Medulla oblongata (tissue), 1 donor: Measurements from ENCODE around the gene PIK3C3.
"Not testable (repeated sequence)": the region's sequence is repeated elsewhere in the genome, so short reads cannot be mapped to it uniquely, and the experiment has no call there.

Experiments
- DNase-seq: peaks from one replicate; pipeline ENCODE4 v3.0.0-alpha.2; 2015; ENCODE audit errors: extremely low spot score

PIK3C3 gene

DNA sequence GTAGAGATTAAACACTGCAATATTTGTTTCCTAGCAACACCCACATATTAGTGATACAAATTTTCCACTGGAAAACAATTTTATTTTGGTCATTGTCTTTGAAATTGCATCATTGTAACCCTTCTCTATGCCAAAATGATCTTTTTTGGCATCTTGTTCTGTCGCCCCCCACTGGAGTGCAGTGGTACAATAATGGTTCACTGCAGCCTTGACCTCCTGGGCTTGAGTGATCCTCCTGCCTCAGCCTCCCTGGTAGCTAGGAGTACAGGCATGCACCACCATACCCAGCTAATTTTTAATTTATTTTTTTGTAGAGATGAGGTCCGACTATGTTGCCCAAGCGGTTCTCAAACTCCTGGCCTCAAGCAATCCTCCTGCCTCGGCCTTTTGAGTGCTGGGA lies 117.4 kb downstream of the PIK3C3 start:
- no peak for DNase-seq

DNA sequence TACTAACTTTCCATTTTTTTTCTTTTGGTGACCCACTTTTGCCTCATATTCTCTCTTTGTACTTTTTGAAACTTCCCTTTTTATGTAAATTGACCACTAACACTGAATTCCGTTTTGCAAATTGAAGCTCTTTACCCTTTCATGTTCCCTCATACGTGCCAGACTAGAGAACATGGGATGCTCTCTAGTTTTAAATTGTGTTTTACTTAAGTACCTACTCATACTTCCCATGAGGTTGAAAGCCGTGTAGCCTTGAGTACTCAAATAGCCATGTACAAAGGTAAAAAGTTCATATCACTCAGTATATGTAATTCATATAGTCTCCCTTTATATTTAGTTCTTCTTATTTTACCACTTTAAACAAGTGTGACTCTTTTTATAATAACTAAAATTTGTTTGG lies 119.7 kb downstream of the PIK3C3 start:
- no peak for DNase-seq

DNA sequence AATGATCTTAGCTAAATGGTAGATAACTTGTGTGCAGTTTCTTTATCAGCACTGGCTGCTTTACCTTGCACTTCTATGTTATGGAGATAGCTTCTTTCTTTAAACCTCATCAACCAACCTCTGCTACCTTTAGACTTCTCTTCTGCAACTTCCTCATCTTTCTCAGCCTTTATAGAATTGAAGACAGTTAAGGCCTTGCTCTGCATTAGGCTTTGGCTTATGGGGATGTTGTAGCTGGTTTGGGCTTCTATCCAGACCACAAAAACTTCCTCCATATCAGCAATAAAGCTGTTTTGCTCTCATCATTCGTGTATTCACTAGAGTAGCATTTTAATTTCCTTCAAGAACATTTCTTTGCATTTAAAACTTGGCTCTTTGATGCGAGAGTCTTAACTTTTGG lies 123.7 kb downstream of the PIK3C3 start:
- DNase-seq, result no peak

DNA sequence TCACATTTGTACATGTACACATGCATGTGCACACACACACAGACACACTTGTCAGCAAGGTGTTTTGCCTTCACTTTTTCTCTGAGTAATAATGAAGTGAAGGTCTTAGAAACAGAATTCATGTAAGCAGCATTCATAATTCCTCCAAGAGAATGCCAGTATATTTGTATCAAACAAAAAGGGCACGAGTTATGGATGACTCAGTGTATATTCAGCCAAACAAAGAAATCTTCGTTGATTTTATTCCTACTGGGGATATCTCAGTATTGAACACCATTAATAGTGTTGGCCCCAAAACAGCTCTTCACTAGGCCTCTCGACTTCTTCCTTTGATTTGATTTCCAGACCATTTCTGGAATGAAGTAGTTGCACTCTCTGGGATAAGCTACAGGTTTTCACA lies 125.3 kb downstream of the PIK3C3 start:
- no peak for DNase-seq

DNA sequence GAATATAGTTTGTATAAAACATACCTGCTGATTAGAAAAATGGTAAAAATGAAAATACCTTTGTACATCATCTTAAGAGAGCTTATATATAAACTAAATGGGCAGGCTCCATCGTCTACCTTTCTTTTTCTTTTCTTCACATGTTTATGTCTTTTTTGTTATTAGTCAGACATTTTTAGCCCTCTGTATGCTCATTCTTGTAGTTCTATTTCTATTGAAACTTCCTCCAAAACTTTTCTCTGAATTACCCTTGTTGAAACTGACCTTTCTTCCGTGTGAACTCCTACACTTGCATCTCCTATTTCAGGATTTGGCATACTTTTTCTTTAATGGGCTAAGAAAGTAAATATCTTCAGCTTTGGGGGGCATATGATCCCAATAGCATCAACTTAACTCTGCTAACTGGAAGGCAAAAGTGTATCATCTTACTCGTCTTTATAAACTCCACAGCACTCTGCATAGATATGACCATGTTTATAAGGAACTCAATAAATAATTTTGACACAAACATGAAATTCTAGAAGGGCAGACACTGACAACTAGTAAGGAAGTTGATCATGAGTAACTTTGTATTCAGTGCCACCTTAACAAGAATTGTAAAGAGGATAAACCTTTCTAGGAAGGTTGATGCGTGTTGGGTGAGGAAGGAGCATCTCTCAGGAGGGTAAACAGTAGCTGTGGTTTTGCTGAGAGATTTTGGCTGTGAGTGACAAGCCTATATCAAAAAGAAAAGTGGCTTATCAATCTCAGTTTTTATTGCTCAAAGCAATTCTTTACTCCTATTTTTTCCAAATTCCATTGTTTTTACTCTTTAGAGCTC lies 127.6 kb downstream of the PIK3C3 start:
- DNase-seq, result no peak

DNA sequence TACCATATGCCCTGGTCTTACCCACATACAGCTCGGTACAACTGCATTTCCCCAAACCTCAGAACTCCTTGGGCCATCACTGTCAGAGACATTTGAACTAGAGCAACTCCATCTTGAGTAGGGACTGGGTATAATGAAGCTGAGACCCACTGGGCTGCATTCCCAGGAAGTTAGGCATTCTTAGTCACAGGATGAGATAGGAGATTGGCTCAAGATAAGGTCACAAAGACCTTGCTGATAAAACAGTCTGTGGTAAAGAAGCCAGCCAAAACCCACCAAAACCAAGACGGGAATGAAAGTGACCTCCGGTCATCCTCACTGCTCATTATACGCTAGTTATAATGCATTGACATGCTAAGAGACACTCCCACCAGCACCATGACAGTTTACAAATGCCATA lies 131.3 kb downstream of the PIK3C3 start:
- no peak for DNase-seq

DNA sequence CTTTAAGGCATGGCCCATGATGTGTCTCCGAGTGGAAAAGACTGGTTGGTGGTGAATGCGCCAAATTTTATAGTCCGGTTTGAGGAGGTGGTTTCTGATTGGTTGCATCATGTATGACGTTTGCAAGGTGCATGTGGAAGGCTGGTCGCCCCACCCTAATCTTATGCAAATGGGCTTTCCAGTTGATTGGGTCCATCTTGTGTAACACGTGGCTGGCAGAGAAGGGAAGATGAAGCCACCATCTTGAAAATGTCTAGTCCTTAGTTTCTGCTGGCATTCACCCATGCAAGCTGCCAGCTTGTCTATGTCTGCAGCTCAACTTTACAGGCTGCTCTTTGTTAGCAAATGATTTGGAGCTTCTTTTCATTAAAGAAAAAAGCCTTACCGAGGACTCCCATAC lies 132.2 kb downstream of the PIK3C3 start:
- DNase-seq, result no peak

DNA sequence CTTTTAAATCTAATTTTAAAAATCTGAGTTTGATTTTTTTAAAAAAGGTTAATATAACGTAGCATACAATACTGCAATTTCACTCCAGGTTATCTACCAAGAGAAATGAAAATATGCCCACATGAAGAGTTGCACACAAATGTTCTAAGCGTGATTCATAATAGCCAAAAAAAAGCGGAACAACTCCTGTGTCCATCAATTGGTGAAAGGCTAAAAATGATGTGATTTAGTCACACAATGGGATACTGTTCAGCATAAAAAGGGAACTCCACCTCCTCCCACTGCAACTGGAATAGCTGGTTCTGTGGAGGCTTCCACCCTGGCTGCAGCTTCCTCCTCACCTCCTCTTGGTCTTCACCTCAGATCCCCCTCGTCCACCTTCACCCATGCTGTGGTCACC lies 132.8 kb downstream of the PIK3C3 start:
- DNase-seq, result peak; percentile 8

DNA sequence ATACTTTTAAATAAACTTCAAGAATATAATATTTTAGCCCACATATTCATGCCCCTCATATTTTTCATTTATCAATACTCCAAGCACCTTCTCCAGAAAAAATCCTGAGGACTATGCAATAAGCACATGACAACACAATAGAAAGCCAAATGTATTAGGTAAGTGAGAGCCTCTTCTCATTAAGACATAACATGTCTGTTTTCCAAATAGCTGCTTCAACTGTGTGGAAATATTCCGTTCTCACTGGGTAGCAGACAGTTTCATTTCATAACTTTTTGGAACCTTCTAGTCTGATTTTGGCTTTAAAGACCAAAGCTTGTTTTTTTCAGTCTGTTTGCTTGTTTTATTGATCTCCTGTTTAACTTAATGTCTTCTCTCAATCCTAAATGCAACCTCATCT lies 137.8 kb downstream of the PIK3C3 start:
- no peak for DNase-seq

DNA sequence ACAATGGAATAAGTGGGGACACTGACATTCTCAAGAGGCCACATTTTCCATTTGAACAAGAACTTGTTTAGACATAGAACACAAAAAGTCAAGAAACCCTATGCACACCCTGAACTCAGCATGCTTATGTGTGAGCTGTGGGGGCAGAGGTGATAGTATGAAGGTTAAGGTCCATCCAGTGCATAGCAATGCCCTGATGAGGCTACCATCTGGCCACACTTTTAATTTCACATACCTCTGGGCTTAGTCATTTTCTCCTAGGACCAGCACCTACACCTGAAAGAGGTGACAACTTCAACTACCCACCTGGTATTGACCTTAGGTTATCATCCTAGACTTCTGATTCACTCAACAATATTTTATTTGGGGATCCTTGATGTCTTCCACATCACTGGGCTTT lies 139.8 kb downstream of the PIK3C3 start:
- DNase-seq, result no peak

DNA sequence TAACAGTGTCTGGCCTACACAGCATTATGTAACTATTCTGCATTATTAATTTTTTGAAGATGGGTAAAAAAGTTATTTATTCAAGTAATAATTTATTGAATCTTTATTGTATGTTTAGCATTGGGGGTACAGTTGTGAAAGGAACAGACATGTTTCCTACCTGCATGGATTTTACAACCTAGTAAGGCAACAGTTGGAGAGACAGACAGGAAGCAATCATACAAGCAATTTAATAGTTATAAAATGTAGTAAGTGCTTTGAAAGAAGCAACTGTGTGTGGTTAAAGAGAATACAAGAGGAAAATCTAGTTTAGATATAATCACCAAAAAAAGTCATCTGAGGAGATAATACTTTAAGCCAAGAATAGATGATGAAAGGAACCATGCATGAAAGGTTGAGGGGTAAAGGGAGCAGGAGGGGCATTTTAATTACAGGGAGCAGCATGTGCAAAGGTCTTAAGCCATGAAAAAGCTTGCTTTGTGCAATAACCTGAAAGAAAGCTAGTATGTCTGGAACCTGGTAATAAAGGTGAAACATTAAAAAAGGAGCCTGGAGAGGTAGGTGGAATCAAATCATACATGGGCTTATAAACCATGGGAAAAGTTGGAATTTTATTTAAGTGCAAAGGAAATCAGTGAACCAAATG lies 140.8 kb downstream of the PIK3C3 start:
- no peak for DNase-seq

DNA sequence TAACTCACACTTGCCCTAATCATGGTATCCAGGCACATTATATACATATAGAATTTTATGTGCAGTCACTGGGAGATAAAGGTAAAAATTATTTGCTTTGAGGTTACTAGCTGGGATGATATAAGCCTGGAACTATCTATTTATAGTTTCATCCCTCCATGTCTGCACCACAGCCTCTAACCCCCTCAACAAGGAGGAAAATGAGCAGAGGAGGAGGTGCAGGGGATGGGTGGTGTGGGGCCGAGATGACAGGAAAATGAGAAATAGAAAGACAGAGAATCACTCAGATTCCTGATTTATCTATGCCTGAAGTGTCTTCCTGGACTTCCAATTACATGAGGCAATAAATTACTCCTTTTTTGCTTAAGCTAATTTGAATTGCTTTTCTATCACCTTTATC lies 145.2 kb downstream of the PIK3C3 start:
- DNase-seq, result no peak

DNA sequence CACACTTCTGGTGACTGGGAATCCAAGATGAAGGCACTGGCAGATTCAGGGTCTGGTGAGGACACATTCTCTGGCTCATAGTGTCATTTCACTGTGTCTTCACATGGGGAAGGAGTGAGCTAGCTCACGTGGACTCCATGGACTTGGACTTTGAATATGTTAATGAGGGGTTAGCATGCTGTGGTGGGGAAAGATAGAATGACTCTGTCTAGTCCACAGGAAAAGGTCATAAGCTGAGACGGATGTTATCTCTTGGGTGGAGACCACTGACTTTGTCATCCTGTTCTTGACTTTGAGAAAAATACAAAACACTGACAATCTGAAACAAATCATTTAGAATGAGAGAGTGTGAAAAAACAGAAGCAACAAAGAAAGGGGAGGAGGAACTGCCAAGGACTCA lies 145.9 kb downstream of the PIK3C3 start:
- DNase-seq, result no peak

DNA sequence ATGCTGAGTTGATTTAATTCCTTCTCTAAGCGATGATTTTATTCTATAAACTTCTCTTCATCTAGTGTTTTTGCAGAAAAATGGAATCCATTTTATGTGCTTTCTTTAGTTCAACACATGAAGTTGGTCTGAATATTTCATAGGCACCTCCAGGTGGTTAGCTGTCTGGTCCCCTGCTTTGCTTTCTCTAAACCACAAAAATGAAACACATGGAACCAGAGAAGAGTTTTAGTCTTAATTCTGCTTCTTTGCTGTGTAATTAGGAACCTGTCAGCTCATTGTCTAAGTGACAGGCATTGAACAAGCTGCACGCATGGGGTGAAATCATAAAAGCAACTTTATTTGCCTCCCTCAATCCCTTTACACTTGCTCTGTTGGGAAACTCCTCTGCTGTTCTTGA lies 150.4 kb downstream of the PIK3C3 start:
- no peak for DNase-seq

DNA sequence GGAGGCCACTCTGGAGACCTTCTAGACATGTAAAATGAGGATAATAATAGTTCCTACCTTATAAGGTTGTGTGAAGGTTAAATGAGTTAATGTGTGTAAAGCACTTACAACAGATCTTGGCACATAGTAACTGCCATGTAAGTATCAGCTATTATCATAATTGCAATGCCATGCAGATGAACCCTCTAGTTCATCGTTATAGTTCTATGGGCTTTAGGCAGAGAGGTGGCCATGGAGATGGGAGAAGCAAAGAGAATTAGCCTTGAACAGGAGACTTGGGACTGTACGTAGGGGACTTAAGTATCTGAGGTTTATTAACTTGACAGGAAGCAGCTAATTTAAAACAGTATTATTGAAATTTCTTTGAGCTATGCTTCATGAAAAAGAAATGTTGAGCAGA lies 151.8 kb downstream of the PIK3C3 start:
- DNase-seq, result no peak

DNA sequence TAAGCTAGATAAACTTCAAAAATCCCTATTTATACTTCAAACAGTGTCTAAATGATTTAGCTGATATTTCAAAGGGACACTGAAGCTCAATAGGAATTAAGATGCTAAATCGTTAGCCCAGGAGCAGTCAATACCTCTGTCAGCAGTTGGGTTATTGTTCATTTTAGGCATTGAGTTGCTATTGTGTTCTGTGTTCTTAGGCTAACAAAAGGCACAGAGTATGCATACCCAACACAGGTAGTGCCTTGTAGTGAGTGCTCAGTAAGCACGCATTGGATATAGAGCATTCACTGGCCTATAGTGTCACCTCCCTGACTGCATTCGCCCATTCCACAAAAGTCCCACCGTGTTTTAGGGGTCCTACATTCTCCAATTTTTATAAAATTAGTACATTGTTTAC lies 152.3 kb downstream of the PIK3C3 start:
- DNase-seq, result no peak

DNA sequence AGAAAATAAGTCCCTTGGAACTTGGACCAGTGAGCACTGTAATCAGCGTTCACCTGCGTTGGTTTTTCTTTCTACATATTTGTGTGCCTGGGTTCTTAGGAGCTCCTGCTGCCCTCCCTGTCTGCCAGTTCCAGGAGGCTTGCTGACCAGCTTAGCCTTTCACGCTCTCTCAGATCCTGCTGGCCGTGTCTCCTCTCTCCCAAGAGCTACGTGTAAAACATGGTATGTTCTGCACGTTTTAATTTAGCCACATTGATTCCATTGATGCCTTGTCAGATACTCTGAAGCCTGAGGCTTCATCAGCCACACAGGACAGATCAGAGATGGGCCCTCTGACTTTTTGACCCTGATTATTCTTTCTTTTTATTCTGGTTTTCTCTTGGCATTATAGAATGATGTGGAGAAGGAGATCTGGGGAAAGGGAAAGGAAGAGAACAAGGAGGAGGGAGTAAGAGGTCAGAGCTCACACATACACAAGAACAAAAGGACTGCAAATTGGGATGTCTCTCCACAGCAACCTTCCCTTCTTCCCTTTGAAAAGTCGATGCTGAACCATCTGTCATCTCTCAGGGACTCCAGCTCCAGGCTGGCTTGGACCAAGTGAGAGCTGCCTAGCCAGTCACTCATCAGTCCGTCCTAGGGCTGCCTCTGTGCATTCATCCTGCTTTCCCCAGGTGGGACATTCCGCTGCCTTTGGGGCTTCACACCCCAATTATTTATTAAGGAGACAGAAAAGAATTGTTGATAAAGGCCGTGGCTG lies 152.8 kb downstream of the PIK3C3 start:
- DNase-seq, result no peak

DNA sequence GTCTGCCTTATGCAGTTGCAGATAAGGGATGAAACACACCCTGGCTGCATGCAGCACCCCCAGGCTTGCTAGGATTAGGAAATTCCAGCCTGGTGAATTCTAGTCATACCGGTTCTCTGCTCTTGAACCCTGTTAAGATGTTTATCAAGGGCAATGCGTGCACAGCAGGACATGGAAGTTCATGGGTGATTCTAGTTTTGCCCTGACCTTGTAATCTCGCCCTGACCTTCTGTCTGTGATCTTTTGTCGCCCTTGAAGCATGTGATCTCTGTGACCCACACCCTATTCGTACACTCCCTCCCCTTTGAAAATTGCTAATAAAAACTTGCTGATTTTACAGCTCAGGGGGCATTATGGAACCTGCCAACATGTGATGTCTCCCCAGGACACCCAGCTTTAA lies 157.1 kb downstream of the PIK3C3 start:
- DNase-seq, result not testable (repeated sequence)

DNA sequence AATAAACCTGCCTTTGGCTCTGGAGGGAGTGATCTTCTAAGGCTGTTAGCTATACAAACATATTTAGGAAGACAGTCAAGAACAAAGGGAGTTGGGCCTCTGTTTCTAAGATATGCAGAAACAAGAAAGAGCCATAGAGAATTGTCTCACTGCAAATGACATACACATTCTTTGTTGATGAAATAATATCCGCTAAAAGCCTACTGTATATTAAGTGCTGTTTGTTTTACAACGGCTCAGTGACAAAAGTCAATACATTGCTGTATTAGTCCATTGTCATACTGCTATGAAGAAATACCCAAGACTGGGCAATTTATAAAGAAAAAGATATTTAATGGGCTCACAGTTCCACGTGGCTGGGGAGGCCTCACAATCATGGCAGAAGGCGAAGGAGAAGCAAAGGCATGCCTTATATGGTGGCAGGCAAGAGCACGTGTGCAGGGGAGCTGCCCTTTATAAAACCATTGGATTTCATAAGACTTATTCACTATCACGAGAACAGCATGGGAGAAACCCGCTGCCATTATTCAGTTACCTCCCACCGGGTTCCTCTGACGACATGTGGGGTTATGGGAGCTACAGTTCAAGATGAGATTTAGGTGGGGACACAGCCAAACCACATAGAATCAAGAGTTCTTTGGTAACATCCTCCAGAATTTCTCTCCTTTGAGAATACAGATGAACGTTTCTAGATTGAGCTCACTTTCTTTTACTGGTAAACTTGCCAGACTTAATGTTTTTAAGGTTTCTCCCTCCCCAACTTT lies 157.8 kb downstream of the PIK3C3 start:
- no peak for DNase-seq

DNA sequence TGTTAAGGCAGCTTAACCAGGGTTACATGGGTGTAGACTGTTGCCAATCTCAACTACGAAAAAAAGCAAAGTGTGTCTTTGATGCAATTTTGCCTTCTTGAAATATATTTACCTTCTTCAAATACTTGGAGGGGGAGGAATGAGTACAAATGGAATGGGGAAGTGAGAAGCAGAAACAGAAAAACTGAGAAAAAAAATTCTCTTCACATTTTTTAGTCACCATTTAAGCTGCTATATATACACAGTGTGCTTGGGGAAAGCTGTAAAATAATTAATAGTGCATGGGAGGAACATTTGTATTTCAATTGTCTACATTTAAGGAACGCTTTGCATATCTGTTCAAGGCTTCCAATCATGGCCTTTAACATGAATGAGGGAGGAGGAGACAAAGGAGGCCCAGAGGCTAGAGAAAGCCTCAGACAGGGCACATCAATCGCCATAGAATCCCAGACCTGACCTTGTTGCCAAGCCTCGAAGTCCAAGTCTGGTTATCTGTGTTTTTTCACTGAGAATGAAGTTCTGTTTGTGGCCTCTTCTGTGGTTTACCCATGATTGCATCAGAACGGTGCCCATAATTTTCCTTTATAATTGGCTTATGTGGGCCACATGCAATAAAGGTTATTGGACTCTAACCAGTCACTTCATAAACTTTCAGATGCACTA lies 158.6 kb downstream of the PIK3C3 start:
- DNase-seq, result no peak

DNA sequence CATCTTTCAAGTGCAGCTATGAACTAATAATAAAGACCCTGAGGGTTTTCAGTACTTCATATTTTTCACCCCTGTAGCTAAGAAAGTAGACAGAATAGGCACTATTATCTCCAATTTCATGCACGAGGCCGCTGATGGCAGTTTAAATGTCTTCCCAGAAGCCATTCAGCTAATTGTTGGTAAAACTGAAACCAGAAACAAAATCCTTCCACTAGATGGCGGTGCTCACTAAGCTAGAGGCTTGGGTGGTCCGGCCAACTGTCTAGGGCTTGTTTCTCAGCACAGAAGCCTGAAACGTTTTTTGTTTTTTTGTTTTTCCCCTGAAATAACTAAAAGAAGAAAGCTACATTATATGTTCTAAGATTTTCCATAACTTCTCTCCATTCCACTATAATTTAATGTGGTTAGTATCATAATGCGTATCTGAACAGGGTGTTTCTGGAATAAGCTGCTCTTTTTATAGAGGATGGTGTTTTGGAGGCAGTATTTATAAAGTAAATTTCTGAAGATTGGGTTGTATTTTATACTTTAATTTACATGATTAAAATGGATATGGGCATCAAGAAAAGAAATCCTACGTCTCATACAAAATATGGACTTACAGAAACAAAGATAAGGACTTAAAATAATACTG lies 159.4 kb downstream of the PIK3C3 start:
- peak; percentile 95 for DNase-seq
